Measurements from ENCODE around the gene SNX3. TPM values are rescaled to one million over a fixed set of nuclear protein-coding genes. Genes with fewer than 3 reads are reported as not detected.

The SNX3 gene
- total RNA-seq, 1 experiment from 2014 or later, result 104 TPM

- TF ChIP-seq CTCF (conservative IDR thresholded peaks at IDR 0.05; ENCODE audit: low read depth, low read length) (no peak), EZH2 (IDR thresholded peaks at IDR 0.05; ENCODE audit: borderline replicate concordance, low read depth, low read length, poor library complexity, severe bottlenecking) (no peak)
- Histone ChIP-seq H3K36me3 (ENCODE audit: insufficient read depth, low read length, poor library complexity, severe bottlenecking) (no peaks in the 10 kb centered on the region), H3K27me3 (replicated peaks; ENCODE audit: insufficient read depth, low read depth, low read length, poor library complexity) (no peaks in the 10 kb centered on the region), H3K9me3 (ENCODE audit: low read depth, low read length, poor library complexity, severe bottlenecking) (no peaks in the 10 kb centered on the region), H3K4me3 (ENCODE audit: low read depth, low read length, poor library complexity, severe bottlenecking) (no peak overlapping the region), H3K4me1 (ENCODE audit: insufficient read depth, low read length, poor library complexity, severe bottlenecking) (no peaks in the 10 kb centered on the region), H3K27ac (ENCODE audit: low read depth, low read length, poor library complexity, severe bottlenecking) (no peak overlapping the region)
- no TSS peak for BruUV-seq (replicated peaks)
- intact Hi-C loops (cut with micrococcal nuclease; ENCODE audit: unreplicated experiment), result no loop called here
- POLR2A ChIA-PET (ENCODE audit: low non-redundant PET), result no interaction called here
- CTCF ChIA-PET, result no interaction called here
- no peak for DNase-seq (ENCODE audit: low spot score)
These were observed 25.5 kb upstream of the SNX3 start for GRCh38 chr6:108286366-108286765.

GRCh38 chr6:108285381-108285780 lies 24.5 kb upstream of the SNX3 start:
- TF ChIP-seq EZH2 (IDR thresholded peaks at IDR 0.05; ENCODE audit: borderline replicate concordance, low read depth, low read length, poor library complexity, severe bottlenecking) (no peak), CTCF (conservative IDR thresholded peaks at IDR 0.05; ENCODE audit: low read depth, low read length) (no peak)
- POLR2A ChIA-PET (ENCODE audit: low non-redundant PET), result no interaction called here
- Histone ChIP-seq H3K36me3 (ENCODE audit: insufficient read depth, low read length, poor library complexity, severe bottlenecking) (no peaks in the 10 kb centered on the region), H3K27me3 (replicated peaks; ENCODE audit: insufficient read depth, low read depth, low read length, poor library complexity) (no peaks in the 10 kb centered on the region), H3K4me1 (ENCODE audit: insufficient read depth, low read length, poor library complexity, severe bottlenecking) (no peaks in the 10 kb centered on the region), H3K27ac (ENCODE audit: low read depth, low read length, poor library complexity, severe bottlenecking) (no peak overlapping the region), H3K9me3 (ENCODE audit: low read depth, low read length, poor library complexity, severe bottlenecking) (no peaks in the 10 kb centered on the region), H3K4me3 (ENCODE audit: low read depth, low read length, poor library complexity, severe bottlenecking) (no peak overlapping the region)
- CTCF ChIA-PET, result no interaction called here
- intact Hi-C loops (cut with micrococcal nuclease; ENCODE audit: unreplicated experiment), result no loop called here
- DNase-seq (ENCODE audit: low spot score), result no peak
- no TSS peak for BruUV-seq (replicated peaks)

GRCh38 chr6:108277831-108278230 lies 17.0 kb upstream of the SNX3 start:
- ChIA-PET POLR2A (ENCODE audit: low non-redundant PET) (no interaction called here), CTCF (no interaction called here)
- no peak for DNase-seq (ENCODE audit: low spot score)
- Histone ChIP-seq H3K4me1 (ENCODE audit: insufficient read depth, low read length, poor library complexity, severe bottlenecking) (no peaks in the 10 kb centered on the region), H3K36me3 (ENCODE audit: insufficient read depth, low read length, poor library complexity, severe bottlenecking) (no peaks in the 10 kb centered on the region), H3K27ac (ENCODE audit: low read depth, low read length, poor library complexity, severe bottlenecking) (no peak overlapping the region), H3K9me3 (ENCODE audit: low read depth, low read length, poor library complexity, severe bottlenecking) (no peaks in the 10 kb centered on the region), H3K27me3 (replicated peaks; ENCODE audit: insufficient read depth, low read depth, low read length, poor library complexity) (no peaks in the 10 kb centered on the region), H3K4me3 (ENCODE audit: low read depth, low read length, poor library complexity, severe bottlenecking) (no peak overlapping the region)
- TF ChIP-seq CTCF (conservative IDR thresholded peaks at IDR 0.05; ENCODE audit: low read depth, low read length) (no peak), EZH2 (IDR thresholded peaks at IDR 0.05; ENCODE audit: borderline replicate concordance, low read depth, low read length, poor library complexity, severe bottlenecking) (no peak)
- no TSS peak for BruUV-seq (replicated peaks)
- intact Hi-C loops (cut with micrococcal nuclease; ENCODE audit: unreplicated experiment), result no loop called here

Data from A673 (cell line).